ENCODE measurements around the gene SEMA4D.

Gene SEMA4D

DNA sequence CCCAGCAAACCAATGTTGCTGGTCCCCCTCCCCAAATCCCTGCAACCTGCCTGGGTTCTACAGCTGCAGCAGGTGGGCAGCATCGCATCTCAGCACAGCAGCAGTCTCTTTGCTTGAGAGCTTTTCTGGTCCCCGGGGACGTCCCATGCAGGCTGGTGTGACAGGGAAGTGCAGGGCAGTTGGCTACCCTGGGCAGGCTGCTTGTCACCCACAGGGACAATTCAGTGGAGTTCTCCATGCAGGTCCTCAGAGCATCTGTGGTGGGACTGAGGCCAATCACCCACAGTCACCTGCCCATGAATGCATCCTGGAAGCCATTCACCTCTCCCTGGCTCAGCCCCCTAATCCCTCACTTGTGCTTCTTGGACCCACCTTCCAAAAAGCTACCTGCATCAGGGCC is 43.9 kb upstream of the SEMA4D start:
- H3K4me3 ChIP-seq (replicated peaks; ENCODE audit: low read depth, low read length) = no peak overlapping the region
- TF ChIP-seq, protein P1, sequence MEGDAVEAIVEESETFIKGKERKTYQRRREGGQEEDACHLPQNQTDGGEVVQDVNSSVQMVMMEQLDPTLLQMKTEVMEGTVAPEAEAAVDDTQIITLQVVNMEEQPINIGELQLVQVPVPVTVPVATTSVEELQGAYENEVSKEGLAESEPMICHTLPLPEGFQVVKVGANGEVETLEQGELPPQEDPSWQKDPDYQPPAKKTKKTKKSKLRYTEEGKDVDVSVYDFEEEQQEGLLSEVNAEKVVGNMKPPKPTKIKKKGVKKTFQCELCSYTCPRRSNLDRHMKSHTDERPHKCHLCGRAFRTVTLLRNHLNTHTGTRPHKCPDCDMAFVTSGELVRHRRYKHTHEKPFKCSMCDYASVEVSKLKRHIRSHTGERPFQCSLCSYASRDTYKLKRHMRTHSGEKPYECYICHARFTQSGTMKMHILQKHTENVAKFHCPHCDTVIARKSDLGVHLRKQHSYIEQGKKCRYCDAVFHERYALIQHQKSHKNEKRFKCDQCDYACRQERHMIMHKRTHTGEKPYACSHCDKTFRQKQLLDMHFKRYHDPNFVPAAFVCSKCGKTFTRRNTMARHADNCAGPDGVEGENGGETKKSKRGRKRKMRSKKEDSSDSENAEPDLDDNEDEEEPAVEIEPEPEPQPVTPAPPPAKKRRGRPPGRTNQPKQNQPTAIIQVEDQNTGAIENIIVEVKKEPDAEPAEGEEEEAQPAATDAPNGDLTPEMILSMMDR (IDR thresholded peaks at IDR 0.05; ENCODE audit: low read depth, low read length, missing control alignments) = no peak
- no peak for DNase-seq (ENCODE audit: extremely low read depth, low read depth)

DNA sequence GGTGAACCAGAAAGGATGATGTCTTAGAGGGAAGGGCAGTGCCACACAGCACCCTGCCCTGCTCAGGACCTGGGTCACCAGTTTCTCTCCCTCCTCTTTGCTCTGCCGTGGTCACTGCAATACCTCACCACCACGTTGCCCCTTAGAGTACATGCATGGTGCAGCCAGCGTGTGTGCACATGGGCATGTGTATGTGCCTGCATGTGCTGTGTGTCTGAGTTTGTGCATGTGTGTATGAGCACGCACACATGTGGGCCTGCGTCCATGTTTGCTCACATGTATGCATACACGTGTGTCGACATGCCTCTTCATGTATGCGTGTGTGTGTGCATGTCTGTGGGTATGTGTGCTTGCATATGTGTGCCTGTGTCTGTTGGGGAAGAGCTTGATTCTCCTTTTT is 41.5 kb upstream of the SEMA4D start:
- TF ChIP-seq, protein P1 (IDR thresholded peaks at IDR 0.05; ENCODE audit: low read depth, low read length, missing control alignments) = no peak
- no peak overlapping the region for H3K4me3 ChIP-seq (replicated peaks; ENCODE audit: low read depth, low read length)
- no peak for DNase-seq (ENCODE audit: extremely low read depth, low read depth)

DNA sequence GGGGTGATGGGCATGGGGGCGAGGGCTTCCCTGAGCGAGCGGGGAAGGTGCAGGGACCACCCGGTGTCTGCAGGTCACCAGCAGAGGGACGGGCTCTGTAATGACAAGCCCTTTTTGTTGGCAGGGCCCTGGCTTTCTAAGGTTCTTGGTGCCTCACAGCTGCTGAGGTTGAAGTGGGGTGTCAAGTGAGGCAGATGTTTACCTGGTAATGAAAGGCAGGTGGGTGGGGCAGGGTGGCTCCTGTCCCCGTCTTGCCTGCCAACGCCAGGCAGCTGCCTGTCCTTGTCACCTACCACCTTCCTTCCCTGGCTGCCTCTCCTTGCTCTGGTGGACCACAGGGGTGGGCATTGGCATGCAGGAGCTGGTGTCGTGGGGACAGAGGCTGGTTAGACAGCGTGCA is 41.0 kb upstream of the SEMA4D start:
- DNase-seq (ENCODE audit: extremely low read depth, low read depth) = no peak
- H3K4me3 ChIP-seq (replicated peaks; ENCODE audit: low read depth, low read length) = no peak overlapping the region
- TF ChIP-seq, protein P1 (IDR thresholded peaks at IDR 0.05; ENCODE audit: low read depth, low read length, missing control alignments) = no peak

DNA sequence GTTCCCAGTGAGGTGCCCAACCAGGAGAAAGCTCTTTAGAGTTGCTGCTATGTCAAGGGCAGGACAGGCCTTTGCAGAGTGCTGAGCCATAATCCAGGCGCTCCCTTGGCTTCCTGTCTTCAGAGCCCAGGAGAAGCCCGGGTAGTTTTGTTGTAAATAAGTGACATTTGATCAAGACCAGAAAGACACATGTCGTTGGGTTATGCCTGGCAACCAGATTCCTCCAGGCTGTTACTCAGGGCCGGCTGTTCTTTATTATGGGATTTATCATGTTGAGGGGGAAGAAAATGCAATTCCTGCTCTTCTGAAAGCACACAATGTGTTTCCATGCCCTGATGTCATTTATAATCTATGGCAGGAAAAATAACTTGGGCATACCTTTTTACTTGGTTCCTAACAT is 39.3 kb upstream of the SEMA4D start:
- TF ChIP-seq, protein P1 (IDR thresholded peaks at IDR 0.05; ENCODE audit: low read depth, low read length, missing control alignments) = no peak
- no peak overlapping the region for H3K4me3 ChIP-seq (replicated peaks; ENCODE audit: low read depth, low read length)
- DNase-seq (ENCODE audit: extremely low read depth, low read depth) = no peak

DNA sequence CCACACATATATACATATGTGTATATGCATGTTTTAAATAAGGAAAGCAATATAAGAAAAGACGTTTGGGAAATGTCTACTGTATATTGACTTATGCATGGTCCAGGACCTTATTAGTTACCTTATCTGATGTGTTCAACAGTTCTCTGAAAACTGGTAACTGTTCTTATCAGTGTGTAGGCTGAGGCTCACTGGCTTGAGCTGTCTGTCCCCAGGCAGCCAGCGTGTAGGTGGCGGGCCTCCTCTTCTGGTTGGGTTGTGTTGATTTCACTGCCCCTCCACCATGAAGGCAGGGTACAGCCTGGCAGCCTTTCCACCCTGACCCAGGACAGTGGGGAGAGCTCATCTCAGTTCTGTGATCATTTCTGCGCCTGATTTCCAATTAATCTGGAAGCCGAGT is 38.7 kb upstream of the SEMA4D start:
- H3K4me3 ChIP-seq (replicated peaks; ENCODE audit: low read depth, low read length) = no peak overlapping the region
- DNase-seq (ENCODE audit: extremely low read depth, low read depth) = no peak
- TF ChIP-seq, protein P1 (IDR thresholded peaks at IDR 0.05; ENCODE audit: low read depth, low read length, missing control alignments) = no peak

DNA sequence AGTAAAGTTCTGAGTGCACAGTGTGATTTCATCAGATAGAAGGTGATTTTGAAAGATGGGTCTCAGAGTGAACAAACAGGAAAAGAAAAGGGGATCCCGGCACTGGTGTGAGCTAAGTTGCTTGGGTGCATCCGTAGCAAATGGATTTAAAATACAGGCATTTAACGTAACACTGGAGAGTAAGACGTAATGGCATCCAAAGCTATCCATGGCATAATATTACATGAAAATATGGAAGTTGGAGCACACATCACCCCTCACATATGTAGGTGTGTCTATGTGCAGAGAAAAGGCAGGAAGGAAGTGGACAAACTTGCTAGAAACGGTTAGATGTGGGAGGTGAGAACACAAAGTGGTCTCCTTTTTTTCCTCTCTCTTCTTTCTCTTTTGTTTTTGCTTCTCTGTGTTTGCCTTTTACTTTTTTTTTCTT is 38.2 kb upstream of the SEMA4D start:
- no peak overlapping the region for H3K4me3 ChIP-seq (replicated peaks; ENCODE audit: low read depth, low read length)
- TF ChIP-seq, protein P1 (IDR thresholded peaks at IDR 0.05; ENCODE audit: low read depth, low read length, missing control alignments) = no peak
- DNase-seq (ENCODE audit: extremely low read depth, low read depth) = no peak

DNA sequence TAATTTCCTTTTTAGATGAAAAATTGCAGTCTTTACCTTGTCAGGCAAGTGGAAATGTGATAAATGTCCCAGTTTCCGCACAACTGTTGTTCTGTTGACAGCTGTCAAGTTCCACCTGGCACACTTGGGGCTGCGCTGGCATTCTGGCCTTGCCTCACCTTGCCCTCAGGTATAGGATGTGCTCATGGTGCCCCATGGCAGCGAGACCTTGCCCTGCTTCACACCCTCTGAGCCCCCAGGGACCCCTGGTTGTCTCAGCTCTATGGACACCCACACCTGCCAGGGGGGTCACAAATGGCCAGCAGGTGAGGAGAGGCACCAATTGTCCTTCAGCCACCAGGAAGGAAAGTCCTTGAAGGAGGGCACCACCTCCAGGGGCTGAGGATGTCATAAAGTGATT is 37.5 kb upstream of the SEMA4D start:
- DNase-seq (ENCODE audit: extremely low read depth, low read depth) = no peak
- TF ChIP-seq, protein P1 (IDR thresholded peaks at IDR 0.05; ENCODE audit: low read depth, low read length, missing control alignments) = no peak
- H3K4me3 ChIP-seq (replicated peaks; ENCODE audit: low read depth, low read length) = no peak overlapping the region
